Cortex of kidney (tissue), 1 donor: ENCODE data around the gene CPXCR1.
"Not testable (repeated sequence)": the region's sequence is repeated elsewhere in the genome, so short reads cannot be mapped to it uniquely, and the experiment has no call there.

Experiments
- DNase-seq: peaks from one replicate; lab custom pipeline; 2025; lab: John Stamatoyannopoulos, UW

Gene CPXCR1

DNA sequence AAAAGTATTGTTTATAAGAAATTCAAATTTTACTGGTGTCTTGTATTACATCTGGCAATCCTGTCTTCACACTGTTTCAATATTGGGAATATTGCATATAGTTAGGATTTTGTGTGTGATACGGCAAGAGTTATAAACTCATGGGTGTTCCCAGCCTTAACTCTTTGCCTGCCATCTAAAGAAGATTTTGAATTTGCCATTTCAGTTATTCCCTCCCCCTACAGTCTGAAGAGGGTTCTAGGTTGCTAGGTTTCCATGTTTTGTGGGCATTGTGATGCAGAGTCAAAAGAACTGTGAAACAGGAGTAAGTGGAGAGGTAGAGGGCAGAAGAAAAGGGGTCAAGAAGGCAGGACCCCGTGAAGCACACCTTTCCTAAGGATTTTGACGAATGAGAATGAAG is at the start of gene CPXCR1:
TSS of gene CPXCR1 (plus strand) at position 301 of the 400 bp plus-strand sequence. CDS start 6,190 bp downstream, outside the sequence.
- no peak for DNase-seq

DNA sequence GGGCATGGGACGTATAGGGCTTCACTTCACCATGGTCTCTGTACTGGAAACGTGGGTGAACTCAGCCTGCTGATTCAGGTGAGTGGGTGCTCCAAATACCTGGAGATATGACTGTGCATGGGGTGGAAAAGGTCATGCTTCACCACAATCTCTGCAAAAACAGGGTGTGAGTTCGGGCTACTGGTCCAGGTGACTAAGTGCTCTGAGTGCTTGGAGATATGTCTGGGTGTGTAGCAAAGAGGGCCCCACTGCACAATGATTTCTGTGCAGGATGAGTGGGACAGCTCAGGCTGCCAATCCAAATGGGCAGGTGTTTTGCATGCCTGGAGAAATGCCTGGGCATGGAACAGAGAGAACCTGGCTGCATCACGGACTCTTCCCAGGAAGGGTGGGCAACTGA is 11.2 kb upstream of the CPXCR1 start:
- DNase-seq = no peak

- DNase-seq = not testable (repeated sequence)
These were observed 810 bp upstream of the CPXCR1 start for GRCh38 chrX:88746215-88746614.

DNA sequence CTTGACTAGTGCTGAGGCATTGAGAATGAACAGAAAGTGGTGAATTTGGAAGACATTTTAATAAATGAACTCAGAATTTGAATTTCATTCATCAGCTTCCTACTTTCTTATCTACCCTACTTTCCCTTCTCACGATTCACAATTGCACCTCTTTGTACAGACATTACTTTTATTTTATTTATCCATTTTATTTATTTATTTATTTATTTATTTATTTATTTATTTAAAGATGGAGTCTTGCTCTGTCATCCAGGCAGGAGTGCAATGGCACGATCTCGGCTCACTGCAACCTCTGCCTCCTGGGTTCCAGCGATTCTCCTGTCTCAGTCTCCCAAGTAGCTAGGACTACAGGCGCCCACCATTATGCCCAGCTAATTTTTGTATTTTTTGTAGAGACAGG is 5.3 kb downstream of the CPXCR1 start:
- not testable (repeated sequence) for DNase-seq

GRCh38 chrX:88789825-88790224 is 42.8 kb downstream of the CPXCR1 start:
- no peak for DNase-seq
